HCT116 (cell line): ENCODE data around the gene ZBTB7C. TPM values are rescaled to one million over a fixed set of nuclear protein-coding genes. Genes with fewer than 3 reads are reported as not detected.

Experiments
- ATAC-seq: fragments of 200-7000 bp; cut with Tn5 transposase; 2 replicates; pipeline ENCODE4 v1.9.1; 2020; ENCODE audit warnings: mild to moderate bottlenecking, moderate library complexity
- BruUV-seq: library from RNA; stranded (reverse); fragments of 400-500 nt; replicated peaks from 2 replicates; lab custom pipeline; 2021; lab: Mats Ljungman, UMichigan
- CTCF ChIA-PET: fragments of 300-600 bp; sonication (Branson Sonifier 250); formaldehyde crosslinking; loops from one replicate; lab custom pipeline; 2021; ENCODE audit warnings: antibody characterized with exemption; lab: Charles Lee
- POLR2A ChIA-PET: fragments of 300-600, 350-600 bp; sonication (Branson Sonifier 250); formaldehyde crosslinking; loops from one replicate; lab custom pipeline; 2021; ENCODE audit warnings: antibody characterized with exemption; lab: Charles Lee
- RAD21 ChIA-PET, 2 experiments: fragments of 300-600 bp; sonication (Branson Sonifier 250); formaldehyde crosslinking; loops; one replicate each; lab custom pipeline; 2023; ENCODE audit warnings: low total read pairs in 2 of 2; ENCODE audit not compliant: uncharacterized antibody in 2 of 2, unreplicated experiment in 2 of 2, low non-redundant PET in 1 of 2; lab: Charles Lee
- DNase-seq: peaks from one replicate; pipeline ENCODE4 v3.0.0-alpha.2; 2010; ENCODE audit warnings: low read depth, low spot score
- H2AFZ ChIP-seq: fragments of 200-600 bp; shearing (Covaris generic), sonication (generic); 2 replicates; pipeline ENCODE4 v1.6.1; 2017; ENCODE audit warnings: low read depth, mixed run types, mixed read lengths, antibody characterized with exemption, low read length; ENCODE audit not compliant: poor library complexity, severe bottlenecking
- H3K27ac ChIP-seq: 2 replicates; pipeline ENCODE4 v1.5.1; 2012; ENCODE audit warnings: low read depth, low read length
- H3K27me3 ChIP-seq: fragments of 200-600 bp; sonication (generic); 2 replicates; pipeline ENCODE4 v1.6.1; 2016; ENCODE audit warnings: mixed run types, low read length, mixed read lengths; ENCODE audit not compliant: insufficient read depth
- H3K36me3 ChIP-seq, 2 experiments: fragments of 200-500 bp in 1 of 2; fragments of 200-600 bp in 1 of 2; sonication (Bioruptor generic) in 1 of 2; sonication (generic) in 1 of 2; 2 replicates each; pipeline versions ENCODE4 v1.5.1 to v1.6.1; 2014 to 2016; ENCODE audit warnings: low read length in 2 of 2, inconsistent platforms in 1 of 2, mixed read lengths in 1 of 2, mixed run types in 1 of 2; ENCODE audit not compliant: insufficient read depth in 2 of 2, control insufficient read depth in 1 of 2
- H3K4me1 ChIP-seq, 2 experiments: fragments of 200-600 bp in 1 of 2; sonication (generic) in 1 of 2; 2 replicates each; pipeline versions ENCODE4 v1.5.1 to v1.6.1; 2012 to 2017; ENCODE audit warnings: low read length in 2 of 2, inconsistent platforms in 1 of 2, mild to moderate bottlenecking in 1 of 2, mixed read lengths in 1 of 2, mixed run types in 1 of 2, moderate library complexity in 1 of 2; ENCODE audit not compliant: insufficient read depth in 2 of 2, control insufficient read depth in 1 of 2
- H3K4me2 ChIP-seq: fragments of 200-600 bp; sonication (generic); 2 replicates; pipeline ENCODE4 v1.6.1; 2017; ENCODE audit warnings: mixed run types, low read length, mixed read lengths
- H3K4me3 ChIP-seq, 2 experiments: fragments of 200-600 bp in 1 of 2; sonication (generic) in 1 of 2; replicated peaks in 1 of 2; 2 replicates each; pipeline ENCODE4 v1.5.1; 2011 to 2016; ENCODE audit warnings: low read length in 2 of 2, control low read depth in 1 of 2, low read depth in 1 of 2, mild to moderate bottlenecking in 1 of 2, mixed read lengths in 1 of 2, mixed run types in 1 of 2
- H3K79me2 ChIP-seq: fragments of 200-600 bp; sonication (generic); 2 replicates; pipeline ENCODE4 v1.6.1; 2017; ENCODE audit warnings: mild to moderate bottlenecking, mixed run types, low read length, moderate library complexity, mixed read lengths; ENCODE audit not compliant: insufficient read depth
- H3K9ac ChIP-seq: fragments of 200-600 bp; sonication (generic); 2 replicates; pipeline ENCODE4 v1.6.1; 2016; ENCODE audit warnings: low read length, mixed read lengths
- H3K9me2 ChIP-seq: fragments of 200-600 bp; sonication (generic), shearing (Covaris generic); 2 replicates; pipeline ENCODE4 v1.6.1; 2017; ENCODE audit warnings: mixed run types, mild to moderate bottlenecking, moderate library complexity; ENCODE audit not compliant: insufficient read depth
- H3K9me3 ChIP-seq, 2 experiments: fragments of 200-500 bp in 1 of 2; fragments of 200-600 bp in 1 of 2; sonication (Bioruptor generic) in 1 of 2; sonication (generic) in 1 of 2; 2 replicates each; pipeline ENCODE4 v1.6.1; 2014 to 2017; ENCODE audit warnings: low read length in 2 of 2, mixed read lengths in 2 of 2, inconsistent platforms in 1 of 2, low read depth in 1 of 2, mild to moderate bottlenecking in 1 of 2, mixed run types in 1 of 2, moderate library complexity in 1 of 2; ENCODE audit not compliant: control insufficient read depth in 1 of 2, insufficient read depth in 1 of 2
- H4K20me1 ChIP-seq: fragments of 200-600 bp; sonication (generic), shearing (Covaris generic); 2 replicates; pipeline ENCODE4 v1.6.1; 2017; ENCODE audit warnings: mixed run types, mild to moderate bottlenecking, moderate library complexity; ENCODE audit not compliant: insufficient read depth
- CEBPB ChIP-seq: IDR thresholded peaks from 2 replicates; pipeline ENCODE4 v1.6.1; 2012; ENCODE audit warnings: low read depth
- FOSL1 ChIP-seq: IDR thresholded peaks from 2 replicates; pipeline ENCODE4 v1.6.1; 2012; ENCODE audit warnings: low read depth
- JUND ChIP-seq: IDR thresholded peaks from 2 replicates; pipeline ENCODE4 v1.6.1; 2012
- MAX ChIP-seq: IDR thresholded peaks from 2 replicates; pipeline ENCODE4 v1.6.1; 2012
- POLR2AphosphoS5 ChIP-seq: IDR thresholded peaks from 2 replicates; pipeline ENCODE4 v1.6.1; 2011; ENCODE audit warnings: mild to moderate bottlenecking, low read depth, low read length, moderate library complexity
- RAD21 ChIP-seq: IDR thresholded peaks from 2 replicates; pipeline ENCODE4 v1.6.1; 2012; ENCODE audit warnings: low read depth, mild to moderate bottlenecking
- REST ChIP-seq: IDR thresholded peaks from 2 replicates; pipeline ENCODE4 v1.6.1; 2012; ENCODE audit warnings: low read depth
- TCF7L2 ChIP-seq: IDR thresholded peaks from 2 replicates; pipeline ENCODE4 v1.7.0; 2011; ENCODE audit warnings: borderline replicate concordance, inconsistent platforms; ENCODE audit not compliant: insufficient read depth, insufficient read length; ENCODE audit errors: extremely low read depth
- YY1 ChIP-seq: IDR thresholded peaks from 2 replicates; pipeline ENCODE4 v1.6.1; 2011; ENCODE audit warnings: low read length, low read depth, moderate library complexity, mild to moderate bottlenecking; ENCODE audit not compliant: insufficient replicate concordance; ENCODE audit errors: extremely low read depth
- ZBTB33 ChIP-seq: IDR thresholded peaks from 2 replicates; pipeline ENCODE4 v1.6.1; 2011; ENCODE audit warnings: mild to moderate bottlenecking, low read length, moderate library complexity; ENCODE audit not compliant: insufficient replicate concordance; ENCODE audit errors: extremely low read depth
- ZFX ChIP-seq: fragments of 450-650 bp; IDR thresholded peaks from 2 replicates; pipeline ENCODE4 v1.6.1; 2017
- ZNF274 ChIP-seq: fragments of 200-500 bp; sonication (Bioruptor generic); IDR thresholded peaks from 2 replicates; pipeline ENCODE4 v1.6.1; 2014; ENCODE audit warnings: mild to moderate bottlenecking, low read depth, low read length, inconsistent platforms
- intact Hi-C: fragments of 100-400 bp; cut with micrococcal nuclease; formaldehyde crosslinking; loops from 2 replicates; pipeline ENCODE4 v1.10.0; 2022
- total RNA-seq: library from RNA; stranded (reverse); gene quantifications from one replicate; pipeline ENCODE4 v1.2.1, GENCODE V29; 2021; ENCODE audit not compliant: unreplicated experiment
- TF ChIP-seq, protein P1 (sequence below): IDR thresholded peaks from 2 replicates; pipeline ENCODE4 v1.6.1; 2012

ZBTB7C gene
- total RNA-seq, 1 experiment from 2014 or later, result 0.37 TPM

DNA sequence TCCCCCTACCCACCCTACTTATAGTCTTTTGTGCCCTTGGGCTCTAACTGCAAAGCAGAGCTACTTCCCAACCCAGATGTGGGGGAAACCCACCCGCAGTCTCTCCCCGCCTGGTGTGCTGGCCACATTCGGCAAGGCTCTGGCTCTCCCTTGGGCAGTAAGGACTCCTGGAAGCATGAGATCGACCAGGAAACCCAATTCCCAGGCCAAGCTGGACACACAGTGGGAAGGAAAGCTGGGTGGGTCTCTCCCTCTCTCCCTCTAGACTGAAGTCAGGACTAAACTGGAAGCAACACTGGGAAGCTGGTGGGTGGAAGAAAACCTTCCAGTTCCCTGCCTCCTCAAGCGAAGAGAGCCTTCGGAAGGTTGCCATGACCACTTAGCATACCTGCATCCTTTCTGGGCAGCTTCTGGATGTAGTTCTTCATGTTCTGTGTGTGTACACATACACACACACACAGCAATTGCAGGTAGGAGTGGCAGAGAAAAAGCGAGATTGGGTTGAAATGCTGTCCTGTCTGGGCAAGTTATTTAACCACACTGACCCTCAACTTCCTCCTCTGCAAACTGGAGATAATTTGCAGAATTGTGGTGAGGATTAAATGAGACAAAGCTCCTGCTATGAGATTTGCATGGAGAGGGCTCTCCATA, 33.9 kb downstream of the ZBTB7C start:
- intact Hi-C loops, result no loop called here
- Histone ChIP-seq H3K9me3 (no peaks in the 10 kb centered on the region), H3K9me2 (no peaks in the 10 kb centered on the region), H4K20me1 (no peaks in the 10 kb centered on the region), H3K4me1 (no peaks in the 10 kb centered on the region), H3K36me3 (no peaks in the 10 kb centered on the region), H3K27ac (no peak overlapping the region), H3K27me3 (no peaks in the 10 kb centered on the region), H3K4me2 (no peak overlapping the region), H2AFZ (no peak overlapping the region), H3K79me2 (no peaks in the 10 kb centered on the region), H3K4me3 (no peak overlapping the region), H3K9ac (no peak overlapping the region)
- no TSS peak for BruUV-seq
- ChIA-PET POLR2A (no interaction called here), RAD21 (no interaction called here), CTCF (no interaction called here)
- TF ChIP-seq ZNF274 (no peak), MAX (no peak), CEBPB (no peak), POLR2AphosphoS5 (no peak), YY1 (no peak), RAD21 (no peak), ZBTB33 (no peak), TCF7L2 (no peak), ZFX (no peak), REST (no peak), FOSL1 (no peak), JUND (no peak)
- TF ChIP-seq, protein P1, sequence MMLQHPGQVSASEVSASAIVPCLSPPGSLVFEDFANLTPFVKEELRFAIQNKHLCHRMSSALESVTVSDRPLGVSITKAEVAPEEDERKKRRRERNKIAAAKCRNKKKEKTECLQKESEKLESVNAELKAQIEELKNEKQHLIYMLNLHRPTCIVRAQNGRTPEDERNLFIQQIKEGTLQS, result no peak
- no peak for DNase-seq
- no peak for ATAC-seq
